PC-3 (cell line): ENCODE measurements around the gene TFAP2D. TPM values are rescaled to one million over a fixed set of nuclear protein-coding genes. Genes with fewer than 3 reads are reported as not detected.

ENCODE experiments used
- ATAC-seq: fragments of 200-7000 bp; cut with Tn5 transposase; 2 replicates; pipeline ENCODE4 v1.9.1; 2020; ENCODE audit warnings: mild to moderate bottlenecking, moderate library complexity
- BruUV-seq: library from RNA; stranded (reverse); fragments of 400-500 nt; replicated peaks from 2 replicates; lab custom pipeline; 2021; lab: Mats Ljungman, UMichigan
- CTCF ChIA-PET: fragments of 300-600 bp; sonication (Branson Sonifier 250); formaldehyde crosslinking; loops from one replicate; lab custom pipeline; 2022; ENCODE audit warnings: antibody characterized with exemption; lab: Charles Lee
- POLR2A ChIA-PET: fragments of 300-600 bp; sonication (Branson Sonifier 250); formaldehyde crosslinking; loops from one replicate; lab custom pipeline; 2022; ENCODE audit warnings: antibody characterized with exemption; ENCODE audit not compliant: unreplicated experiment; lab: Charles Lee
- DNase-seq: peaks from one replicate; pipeline ENCODE4 v3.0.0-alpha.2; 2015
- H2AFZ ChIP-seq: fragments of 300-600 bp; sonication (generic); 2 replicates; pipeline ENCODE4 v1.6.0; 2016; ENCODE audit warnings: antibody characterized with exemption, low read length
- H3F3A ChIP-seq: fragments of 300-600 bp; sonication (generic); one replicate; pipeline ENCODE4 v1.6.0; 2017; ENCODE audit warnings: antibody characterized with exemption, low read length, control low read depth, mild to moderate bottlenecking; ENCODE audit not compliant: unreplicated experiment
- H3K27ac ChIP-seq: fragments of 300-600 bp; sonication (generic); 2 replicates; pipeline ENCODE4 v1.5.1; 2016; ENCODE audit warnings: mild to moderate bottlenecking, low read length
- H3K27me3 ChIP-seq: fragments of 300-600 bp; sonication (generic); 2 replicates; pipeline ENCODE4 v1.6.1; 2016; ENCODE audit warnings: low read length, mixed read lengths
- H3K36me3 ChIP-seq: fragments of 300-600 bp; sonication (generic); 2 replicates; pipeline ENCODE4 v1.6.1; 2016; ENCODE audit warnings: low read depth, mixed run types, low read length, mixed read lengths
- H3K4me1 ChIP-seq: fragments of 300-600 bp; sonication (generic); 2 replicates; pipeline ENCODE4 v1.5.1; 2016; ENCODE audit warnings: low read length; ENCODE audit not compliant: insufficient read depth
- H3K4me2 ChIP-seq: fragments of 300-600 bp; sonication (generic); 2 replicates; pipeline ENCODE4 v1.6.0; 2016; ENCODE audit warnings: low read length
- H3K4me3 ChIP-seq: fragments of 300-600 bp; sonication (generic); 2 replicates; pipeline ENCODE4 v1.5.1; 2016; ENCODE audit warnings: mild to moderate bottlenecking, low read length, mixed read lengths
- H3K79me2 ChIP-seq: fragments of 300-600 bp; sonication (generic); 2 replicates; pipeline ENCODE4 v1.6.1; 2017; ENCODE audit warnings: low read length, mixed read lengths
- H3K9ac ChIP-seq: fragments of 300-600 bp; sonication (generic); 2 replicates; pipeline ENCODE4 v1.6.0; 2016; ENCODE audit warnings: mild to moderate bottlenecking, low read length
- H3K9me2 ChIP-seq: fragments of 300-600 bp; sonication (generic); replicated peaks from 2 replicates; pipeline ENCODE4 v1.6.1; 2016; ENCODE audit warnings: mixed run types, low read length, mixed read lengths
- H3K9me3 ChIP-seq: fragments of 300-600 bp; sonication (generic); 2 replicates; pipeline ENCODE4 v1.6.1; 2016; ENCODE audit warnings: low read length, mixed read lengths
- H4K20me1 ChIP-seq: fragments of 300-600 bp; sonication (generic); 2 replicates; pipeline ENCODE4 v1.6.1; 2016; ENCODE audit warnings: low read length, mixed read lengths
- EZH2 ChIP-seq: fragments of 300-600 bp; sonication (generic); IDR thresholded peaks from one replicate; pipeline ENCODE4 v1.6.1; 2017; ENCODE audit warnings: antibody characterized with exemption, mild to moderate bottlenecking, low read length; ENCODE audit not compliant: unreplicated experiment
- EZH2phosphoT487 ChIP-seq: fragments of 300-600 bp; sonication (generic); IDR thresholded peaks from 2 replicates; pipeline ENCODE4 v1.6.1; 2018; ENCODE audit warnings: mild to moderate bottlenecking, antibody characterized with exemption, low read length, borderline replicate concordance
- intact Hi-C: fragments of 100-400 bp; cut with micrococcal nuclease; formaldehyde crosslinking; loops from 2 replicates; pipeline ENCODE4 v1.9.0; 2023
- total RNA-seq: library from RNA; depleted of rRNA; stranded (reverse); fragments of >200 nt; gene quantifications from 2 replicates; pipeline ENCODE4 v1.2.3, GENCODE V29; 2014
- TF ChIP-seq, protein P1 (sequence below): fragments of 300-600 bp; sonication (generic); conservative IDR thresholded peaks from 2 replicates; pipeline ENCODE4 v1.5.1; 2017; ENCODE audit warnings: antibody characterized with exemption, low read depth, mild to moderate bottlenecking, low read length

Gene TFAP2D
- total RNA-seq, 1 experiment from 2014 or later: not detected

DNA sequence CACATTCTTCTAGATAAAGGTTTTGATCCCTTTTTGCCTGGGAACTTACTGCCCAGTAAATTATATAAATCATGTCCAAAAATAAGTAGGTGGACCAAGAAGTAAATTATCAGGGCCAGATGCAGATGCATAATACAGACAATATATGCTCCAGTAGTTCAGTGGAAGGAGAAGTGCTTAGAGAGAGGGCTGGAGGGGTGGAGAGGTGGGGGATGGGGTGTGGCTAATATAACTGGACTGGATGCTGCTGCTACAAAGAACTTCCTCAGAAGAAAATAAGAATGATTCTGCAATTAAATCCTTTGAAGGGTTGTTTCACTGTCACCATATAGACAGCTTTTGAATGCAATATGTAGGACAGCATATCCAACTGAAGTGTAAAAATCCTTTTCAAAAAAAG, 14.8 kb upstream of the TFAP2D start:
- Histone ChIP-seq H3F3A (no peaks in the 10 kb centered on the region), H4K20me1 (no peaks in the 10 kb centered on the region), H2AFZ (no peak overlapping the region), H3K9ac (no peak overlapping the region), H3K4me2 (no peak overlapping the region), H3K36me3 (no peaks in the 10 kb centered on the region), H3K9me3 (no peaks in the 10 kb centered on the region), H3K4me3 (no peak overlapping the region), H3K9me2 (no peaks in the 10 kb centered on the region), H3K4me1 (no peaks in the 10 kb centered on the region), H3K27ac (no peak overlapping the region), H3K79me2 (no peaks in the 10 kb centered on the region), H3K27me3 (peaks cover 13% of the 10 kb centered on the region; the same call in 1 of the 2 replicates)
- DNase-seq: no peak
- ATAC-seq: no peak
- TF ChIP-seq EZH2phosphoT487: no peak
- TF ChIP-seq EZH2: no peak
- TF ChIP-seq, protein P1, sequence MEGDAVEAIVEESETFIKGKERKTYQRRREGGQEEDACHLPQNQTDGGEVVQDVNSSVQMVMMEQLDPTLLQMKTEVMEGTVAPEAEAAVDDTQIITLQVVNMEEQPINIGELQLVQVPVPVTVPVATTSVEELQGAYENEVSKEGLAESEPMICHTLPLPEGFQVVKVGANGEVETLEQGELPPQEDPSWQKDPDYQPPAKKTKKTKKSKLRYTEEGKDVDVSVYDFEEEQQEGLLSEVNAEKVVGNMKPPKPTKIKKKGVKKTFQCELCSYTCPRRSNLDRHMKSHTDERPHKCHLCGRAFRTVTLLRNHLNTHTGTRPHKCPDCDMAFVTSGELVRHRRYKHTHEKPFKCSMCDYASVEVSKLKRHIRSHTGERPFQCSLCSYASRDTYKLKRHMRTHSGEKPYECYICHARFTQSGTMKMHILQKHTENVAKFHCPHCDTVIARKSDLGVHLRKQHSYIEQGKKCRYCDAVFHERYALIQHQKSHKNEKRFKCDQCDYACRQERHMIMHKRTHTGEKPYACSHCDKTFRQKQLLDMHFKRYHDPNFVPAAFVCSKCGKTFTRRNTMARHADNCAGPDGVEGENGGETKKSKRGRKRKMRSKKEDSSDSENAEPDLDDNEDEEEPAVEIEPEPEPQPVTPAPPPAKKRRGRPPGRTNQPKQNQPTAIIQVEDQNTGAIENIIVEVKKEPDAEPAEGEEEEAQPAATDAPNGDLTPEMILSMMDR: no peak
- BruUV-seq: no TSS peak
- ChIA-PET POLR2A (interaction anchor here (0.6 kb wide), 1 partner anchor 14 kb away, joined by 3 read pairs; no protein-coding TSS in a partner anchor), CTCF (no interaction called here)
- intact Hi-C loops: no loop called here

DNA sequence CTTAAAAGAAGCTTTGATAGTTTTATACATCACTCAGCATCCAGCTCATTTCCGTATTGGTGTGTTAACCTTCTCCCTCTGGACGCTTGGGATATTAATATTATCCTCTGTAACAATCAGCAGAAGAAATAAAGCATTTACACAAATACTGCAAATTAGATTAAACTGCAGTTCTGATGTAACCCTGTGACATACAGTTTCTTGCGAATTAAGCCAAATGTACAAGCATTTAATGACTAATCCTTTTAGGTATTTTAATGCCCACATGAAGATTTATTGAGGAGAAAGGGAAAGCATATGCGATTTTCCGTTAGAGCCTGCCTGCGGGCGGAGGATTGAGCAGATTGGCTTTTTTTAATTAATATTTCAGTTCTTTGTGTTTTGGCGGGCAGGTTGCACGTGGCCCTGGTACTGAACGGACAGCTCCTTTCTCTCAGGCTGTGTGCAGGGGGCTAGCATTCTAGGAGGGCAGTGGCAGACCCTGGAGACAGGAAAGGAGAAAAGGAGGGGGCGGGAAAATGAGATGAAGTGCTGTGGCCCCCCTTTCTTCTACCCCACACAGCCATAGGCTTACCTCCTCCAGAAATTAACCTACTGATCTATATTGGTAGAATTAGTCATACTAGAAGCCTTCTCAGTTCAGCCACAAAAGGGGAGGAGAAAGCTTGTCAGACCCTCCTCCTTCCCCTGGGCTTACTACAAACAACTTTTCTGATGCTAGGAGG, 14.1 kb upstream of the TFAP2D start:
- Histone ChIP-seq H3K4me2 (no peak overlapping the region), H3K27me3 (peaks cover 14% of the 10 kb centered on the region; the same call in 1 of the 2 replicates), H3K9ac (no peak overlapping the region), H3K9me3 (no peaks in the 10 kb centered on the region), H4K20me1 (no peaks in the 10 kb centered on the region), H3F3A (no peaks in the 10 kb centered on the region), H3K79me2 (no peaks in the 10 kb centered on the region), H2AFZ (no peak overlapping the region), H3K4me3 (no peak overlapping the region), H3K27ac (no peak overlapping the region), H3K4me1 (no peaks in the 10 kb centered on the region), H3K36me3 (no peaks in the 10 kb centered on the region), H3K9me2 (no peaks in the 10 kb centered on the region)
- intact Hi-C loops: no loop called here
- DNase-seq (no peak), ATAC-seq (no peak)
- ChIA-PET CTCF (no interaction called here), POLR2A (interaction anchor here (0.6 kb wide), 1 partner anchor 15 kb away, joined by 3 read pairs; no protein-coding TSS in a partner anchor)
- no peak for TF ChIP-seq EZH2
- no peak for TF ChIP-seq EZH2phosphoT487
- TF ChIP-seq, protein P1: no peak
- no TSS peak for BruUV-seq

DNA sequence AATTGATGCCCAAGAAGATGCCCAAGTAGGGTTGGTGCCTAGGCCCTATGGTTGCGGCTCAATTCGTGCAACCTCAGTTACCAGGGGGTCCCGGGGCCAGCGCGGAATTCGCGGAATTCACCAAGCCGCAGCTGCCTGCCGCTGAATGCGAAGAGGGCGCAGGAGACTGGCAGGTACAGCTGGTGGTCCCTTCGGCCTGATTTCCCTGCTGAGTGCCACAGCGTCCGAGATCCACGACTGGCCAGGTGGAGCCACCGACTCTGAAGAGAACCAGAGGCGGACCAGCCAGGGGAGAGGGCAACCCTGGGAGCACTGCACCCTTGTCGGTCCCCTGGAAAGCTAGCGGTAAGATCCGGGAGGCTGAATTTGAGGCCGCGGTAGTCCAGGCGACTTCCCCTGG, 6.8 kb upstream of the TFAP2D start:
- Histone ChIP-seq H3K4me1 (no peaks in the 10 kb centered on the region), H2AFZ (no peak overlapping the region), H4K20me1 (no peaks in the 10 kb centered on the region), H3K27ac (no peak overlapping the region), H3K79me2 (no peaks in the 10 kb centered on the region), H3K9ac (no peak overlapping the region), H3K9me3 (no peaks in the 10 kb centered on the region), H3K36me3 (no peaks in the 10 kb centered on the region), H3K4me2 (no peak overlapping the region), H3F3A (no peaks in the 10 kb centered on the region), H3K9me2 (no peaks in the 10 kb centered on the region), H3K27me3 (peaks cover 78% of the 10 kb centered on the region), H3K4me3 (no peak overlapping the region)
- CTCF ChIA-PET: no interaction called here
- POLR2A ChIA-PET: no interaction called here
- intact Hi-C loops: no loop called here
- ATAC-seq: no peak
- TF ChIP-seq, protein P1: no peak
- TF ChIP-seq EZH2 (no peak), EZH2phosphoT487 (no peak)
- DNase-seq: no peak
- no TSS peak for BruUV-seq
